Vagina (tissue), 2 donors: Measurements from ENCODE around the gene SLU7. TPM values are rescaled to one million over a fixed set of nuclear protein-coding genes. Genes with fewer than 3 reads are reported as not detected.

Experiments
- DNase-seq, 2 donors: peaks; one replicate each; pipeline ENCODE4 v3.0.0-alpha.2; 2017; ENCODE audit errors: extremely low spot score in 2 of 2
- H3K27ac ChIP-seq: fragments of 200-600 bp; sonication (generic); one replicate; pipeline ENCODE4 v1.5.1; 2019
- H3K27me3 ChIP-seq: fragments of 200-600 bp; sonication (generic); one replicate; pipeline ENCODE4 v1.5.1; 2019
- H3K36me3 ChIP-seq, 2 donors: fragments of 200-600 bp; sonication (generic); one replicate each; pipeline ENCODE4 v1.5.1; 2017 to 2019
- H3K4me1 ChIP-seq: fragments of 200-600 bp; sonication (generic); one replicate; pipeline ENCODE4 v1.5.1; 2019
- H3K4me3 ChIP-seq, 2 donors: fragments of 200-600 bp; sonication (generic); 1 replicate in 1 of 2; 2 replicates in 1 of 2; pipeline ENCODE4 v1.5.1; 2016 to 2019
- H3K9me3 ChIP-seq: fragments of 200-600 bp; sonication (generic); one replicate; pipeline ENCODE4 v1.5.1; 2019
- POLR2A ChIP-seq, 2 donors: fragments of 450-650 bp; IDR thresholded peaks; one replicate each; pipeline ENCODE4 v1.6.1; 2017; ENCODE audit warnings: antibody characterized with exemption in 2 of 2, mild to moderate bottlenecking in 2 of 2, moderate library complexity in 2 of 2
- POLR2AphosphoS5 ChIP-seq, 2 donors: sonication (generic); formaldehyde crosslinking; IDR thresholded peaks; one replicate each; pipeline ENCODE4 v1.9.0; 2017; ENCODE audit warnings: antibody characterized with exemption in 2 of 2, mild to moderate bottlenecking in 2 of 2, low read depth in 1 of 2; ENCODE audit not compliant: insufficient read depth in 1 of 2
- intact Hi-C: fragments of 100-400 bp; cut with DNase I; formaldehyde crosslinking; loops from one replicate; pipeline ENCODE4 v1.15.1; 2023
- total RNA-seq: library from RNA; depleted of rRNA; stranded (reverse); fragments of >200 nt; gene quantifications from one replicate; pipeline ENCODE4 v1.2.3, GENCODE V29; 2016
- TF ChIP-seq, protein P1 (sequence below), 3 experiments: fragments of 450-650 bp in 2 of 3; fragments of 200-600 bp in 1 of 3; sonication (generic) in 1 of 3; IDR thresholded peaks; one replicate each; pipeline ENCODE4 v1.5.1; 2017 to 2019; ENCODE audit warnings: antibody characterized with exemption in 3 of 3, mild to moderate bottlenecking in 2 of 3, moderate library complexity in 2 of 3

The SLU7 gene
- total RNA-seq, 1 donor from 2014 or later: 24.3 TPM

DNA sequence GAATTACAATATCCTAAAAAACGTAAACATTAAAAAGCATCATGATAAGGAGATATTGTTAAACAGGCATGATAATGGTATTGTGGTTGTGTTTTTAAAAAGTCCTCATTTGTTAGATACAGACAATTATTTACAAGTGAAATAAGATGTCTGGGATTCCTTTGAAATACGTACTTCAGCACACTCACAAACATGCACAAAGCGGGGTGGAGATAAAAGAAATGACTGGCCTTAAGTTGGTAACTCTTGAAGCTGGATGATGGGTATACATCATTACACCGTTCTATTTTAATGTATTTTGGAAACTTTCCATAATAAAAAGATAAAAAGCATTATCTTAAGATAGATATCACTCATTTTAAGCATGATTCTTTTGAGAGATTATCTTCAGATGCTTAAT is 20.1 kb downstream of the SLU7 start:
- Histone ChIP-seq H3K27ac (peak overlapping the region; percentile 79), H3K36me3 (peaks cover 0 to 17% of the 10 kb centered on the region in 2 donors), H3K27me3 (no peaks in the 10 kb centered on the region), H3K4me3 (peak overlapping the region; percentile 66), H3K4me1 (peaks cover 21% of the 10 kb centered on the region), H3K9me3 (no peaks in the 10 kb centered on the region)
- TF ChIP-seq POLR2AphosphoS5 (IDR thresholded peaks at IDR 0.05; ENCODE audit: insufficient read depth in 1 of 2, low read depth in 1 of 2) (no peak), POLR2A (IDR thresholded peaks at IDR 0.05) (no peak)
- TF ChIP-seq, protein P1, sequence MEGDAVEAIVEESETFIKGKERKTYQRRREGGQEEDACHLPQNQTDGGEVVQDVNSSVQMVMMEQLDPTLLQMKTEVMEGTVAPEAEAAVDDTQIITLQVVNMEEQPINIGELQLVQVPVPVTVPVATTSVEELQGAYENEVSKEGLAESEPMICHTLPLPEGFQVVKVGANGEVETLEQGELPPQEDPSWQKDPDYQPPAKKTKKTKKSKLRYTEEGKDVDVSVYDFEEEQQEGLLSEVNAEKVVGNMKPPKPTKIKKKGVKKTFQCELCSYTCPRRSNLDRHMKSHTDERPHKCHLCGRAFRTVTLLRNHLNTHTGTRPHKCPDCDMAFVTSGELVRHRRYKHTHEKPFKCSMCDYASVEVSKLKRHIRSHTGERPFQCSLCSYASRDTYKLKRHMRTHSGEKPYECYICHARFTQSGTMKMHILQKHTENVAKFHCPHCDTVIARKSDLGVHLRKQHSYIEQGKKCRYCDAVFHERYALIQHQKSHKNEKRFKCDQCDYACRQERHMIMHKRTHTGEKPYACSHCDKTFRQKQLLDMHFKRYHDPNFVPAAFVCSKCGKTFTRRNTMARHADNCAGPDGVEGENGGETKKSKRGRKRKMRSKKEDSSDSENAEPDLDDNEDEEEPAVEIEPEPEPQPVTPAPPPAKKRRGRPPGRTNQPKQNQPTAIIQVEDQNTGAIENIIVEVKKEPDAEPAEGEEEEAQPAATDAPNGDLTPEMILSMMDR (IDR thresholded peaks at IDR 0.05): no peak
- DNase-seq: no peak
- intact Hi-C loops: loop anchor here (10.0 kb wide), 1 partner anchor 284 kb away; the partner anchor contains the start of gene PWWP2A

DNA sequence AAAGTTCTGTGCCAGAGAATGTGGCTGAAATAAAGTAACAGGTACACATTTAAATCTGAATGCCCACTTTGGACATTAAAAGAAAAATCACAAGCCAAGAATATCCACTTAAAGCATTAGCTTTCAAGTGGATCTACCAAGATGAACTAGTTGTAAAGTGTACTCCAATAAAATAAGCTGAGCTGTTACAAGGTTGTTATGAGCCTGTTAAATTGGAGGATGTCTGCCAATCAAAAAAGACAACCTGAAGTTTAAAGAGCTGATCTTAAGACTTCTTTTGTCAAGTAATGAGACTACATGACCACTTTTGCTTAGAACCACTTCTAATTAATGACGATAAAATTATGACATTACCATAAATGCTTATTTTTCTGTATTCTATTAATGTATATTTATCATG is 21.4 kb downstream of the SLU7 start:
- Histone ChIP-seq H3K4me3 (no peak overlapping the region), H3K9me3 (no peaks in the 10 kb centered on the region), H3K4me1 (peaks cover 21% of the 10 kb centered on the region), H3K27me3 (no peaks in the 10 kb centered on the region), H3K36me3 (peaks cover 0 to 4% of the 10 kb centered on the region in 2 donors), H3K27ac (no peak overlapping the region)
- no peak for DNase-seq
- intact Hi-C loops: loop anchor here (10.0 kb wide), 1 partner anchor 283 kb away; the partner anchor contains the start of gene PWWP2A
- TF ChIP-seq, protein P1 (IDR thresholded peaks at IDR 0.05): no peak
- no peak for TF ChIP-seq POLR2AphosphoS5 (IDR thresholded peaks at IDR 0.05; ENCODE audit: insufficient read depth in 1 of 2, low read depth in 1 of 2)
- no peak for TF ChIP-seq POLR2A (IDR thresholded peaks at IDR 0.05)

DNA sequence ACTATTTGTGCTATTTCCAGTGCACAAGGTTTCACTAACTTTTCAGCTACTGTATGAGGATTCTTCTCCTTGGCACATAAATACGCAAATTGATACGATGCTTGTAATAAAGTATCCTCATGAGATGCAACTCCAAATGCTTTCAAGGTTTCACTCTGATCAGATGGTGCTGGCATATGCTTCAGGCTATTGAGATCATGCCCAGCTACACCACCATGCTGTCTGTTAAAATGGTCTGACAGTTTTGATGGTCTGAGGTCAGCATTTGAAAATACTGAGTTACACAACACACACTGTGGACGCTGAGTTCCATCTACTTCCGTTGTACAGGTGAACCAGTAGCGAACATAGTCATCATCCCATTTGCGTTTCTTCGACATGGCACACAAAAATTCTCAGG is 23.8 kb downstream of the SLU7 start:
- intact Hi-C loops: loop anchor here (10.0 kb wide), 1 partner anchor 280 kb away; the partner anchor contains the start of gene PWWP2A
- no peak for DNase-seq
- peaks cover 21% of the 10 kb centered on the region for H3K4me1 ChIP-seq

DNA sequence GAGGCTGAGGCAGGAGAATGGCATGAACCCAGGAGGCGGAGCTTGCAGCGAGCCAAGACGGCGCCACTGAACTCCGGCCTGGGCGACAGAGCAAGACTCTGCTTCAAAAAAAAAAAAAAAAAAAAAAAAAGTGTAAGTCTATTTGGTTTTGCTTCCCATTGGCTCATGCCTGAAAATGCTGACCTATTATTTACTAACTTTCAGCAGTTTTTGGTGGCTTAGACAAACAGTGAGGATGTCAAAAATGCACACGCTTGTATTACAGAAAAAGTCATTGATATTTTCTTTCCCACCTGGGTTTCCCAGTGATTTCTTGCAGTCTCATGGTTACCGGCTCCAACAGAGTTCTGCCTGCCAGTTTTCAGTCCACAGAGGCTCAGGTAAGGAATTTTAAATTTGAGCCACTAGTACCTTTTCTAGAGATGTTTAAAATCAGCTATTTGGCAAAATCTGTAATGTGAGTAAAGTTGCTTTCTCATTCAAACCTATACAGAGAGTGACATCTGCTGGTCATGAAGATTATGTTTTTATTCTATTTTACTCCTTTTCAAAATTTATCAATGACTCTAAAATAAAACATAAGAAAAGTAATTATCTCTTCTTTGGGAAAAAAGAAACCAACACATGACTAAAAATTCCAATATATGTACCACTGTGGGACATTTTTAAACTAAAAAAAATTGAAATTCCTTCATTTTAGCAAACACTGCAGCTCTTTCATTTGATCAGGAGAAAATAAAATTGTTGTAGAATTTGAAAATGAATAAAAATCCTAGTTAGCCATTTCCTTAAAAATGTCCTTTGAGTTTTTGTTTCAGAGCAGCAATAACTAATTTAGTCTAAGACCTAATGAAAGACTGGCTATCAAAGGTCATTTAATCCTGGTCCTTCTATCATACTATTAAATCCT is 27.8 kb downstream of the SLU7 start:
- no peaks in the 10 kb centered on the region for H3K36me3 ChIP-seq
- no peaks in the 10 kb centered on the region for H3K4me1 ChIP-seq
- no peak for DNase-seq
- no peak overlapping the region for H3K4me3 ChIP-seq
- H3K9me3 ChIP-seq: no peaks in the 10 kb centered on the region
- no peak overlapping the region for H3K27ac ChIP-seq
- intact Hi-C loops: loop anchor here (10.0 kb wide), 1 partner anchor 276 kb away; the partner anchor contains the start of gene PWWP2A
- H3K27me3 ChIP-seq: no peaks in the 10 kb centered on the region
- TF ChIP-seq POLR2A (IDR thresholded peaks at IDR 0.05): no peak
- TF ChIP-seq, protein P1 (IDR thresholded peaks at IDR 0.05): peak in 2 of 3 experiments; percentile 30 to 47

More for the DNA sequence above, 23.8 kb downstream of the SLU7 start:
- H3K4me3 ChIP-seq: no peak overlapping the region
- TF ChIP-seq POLR2A (IDR thresholded peaks at IDR 0.05) (no peak), POLR2AphosphoS5 (IDR thresholded peaks at IDR 0.05; ENCODE audit: insufficient read depth in 1 of 2, low read depth in 1 of 2) (no peak)
- TF ChIP-seq, protein P1 (IDR thresholded peaks at IDR 0.05): no peak
- H3K27me3 ChIP-seq: no peaks in the 10 kb centered on the region
- no peaks in the 10 kb centered on the region for H3K9me3 ChIP-seq
- H3K36me3 ChIP-seq: no peaks in the 10 kb centered on the region
- no peak overlapping the region for H3K27ac ChIP-seq

DNA sequence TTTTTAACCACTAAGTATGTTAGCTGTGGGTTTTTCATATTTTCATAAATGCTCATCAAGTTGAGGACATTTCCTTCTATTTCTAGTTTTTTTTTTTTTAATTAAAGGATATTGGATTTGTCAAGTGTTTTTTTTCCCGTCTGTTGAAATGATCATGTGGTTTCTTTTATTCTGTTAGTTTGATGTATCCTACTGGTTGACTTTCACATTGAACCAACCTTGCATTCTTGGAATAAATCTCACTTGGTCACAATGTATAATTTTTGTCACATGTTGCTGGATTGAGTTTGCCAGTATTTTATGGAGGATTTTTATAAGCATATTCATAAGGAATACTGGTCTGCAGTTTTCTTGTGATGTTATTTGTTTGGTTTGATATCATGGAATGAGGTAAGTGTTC is 31.4 kb downstream of the SLU7 start:
- intact Hi-C loops: loop anchor here (10.0 kb wide), 2 partner anchors 193 to 363 kb away; no protein-coding TSS in a partner anchor
- no peak for DNase-seq
- no peak for TF ChIP-seq POLR2A (IDR thresholded peaks at IDR 0.05)
- TF ChIP-seq, protein P1 (IDR thresholded peaks at IDR 0.05): no peak
- TF ChIP-seq POLR2AphosphoS5 (IDR thresholded peaks at IDR 0.05; ENCODE audit: insufficient read depth in 1 of 2, low read depth in 1 of 2): no peak
- H3K27ac ChIP-seq: no peak overlapping the region
- no peaks in the 10 kb centered on the region for H3K27me3 ChIP-seq
- H3K36me3 ChIP-seq: no peaks in the 10 kb centered on the region
- H3K9me3 ChIP-seq: no peaks in the 10 kb centered on the region
- H3K4me1 ChIP-seq: no peaks in the 10 kb centered on the region
- no peak overlapping the region for H3K4me3 ChIP-seq
